ENCODE data around the gene FRRS1L.

GRCh38 chr9:109087795-109088194 is 79.3 kb downstream of the FRRS1L start:
- TF ChIP-seq CTCF (IDR thresholded peaks at IDR 0.05): no peak
- TF ChIP-seq POLR2A (IDR thresholded peaks at IDR 0.05): no peak

All from lower leg skin (tissue), 3 donors.